Activated naive CD8-positive, alpha-beta T cell treated with anti-CD3 and anti-CD28 coated beads, Interleukin-2, amount 10 ng/mL, durations not matched to agents 7 days and 5 days (primary cell): Measurements from ENCODE around the gene POLR1E. TPM values are rescaled to one million over a fixed set of nuclear protein-coding genes. Genes with fewer than 3 reads are reported as not detected.

ENCODE experiments used
- ATAC-seq: fragments of 150-1000 bp; cut with Tn5 transposase; one replicate; pipeline ENCODE4 v1.10.0; 2021; ENCODE audit warnings: low read depth, moderate library complexity
- POLR2A ChIA-PET: fragments of 350-600 bp; sonication (Branson Sonifier 250); formaldehyde crosslinking; loops from one replicate; lab custom pipeline; 2021; ENCODE audit warnings: antibody characterized with exemption; lab: Charles Lee
- DNase-seq: peaks from one replicate; pipeline ENCODE4 v3.0.0; 2021
- H3K27ac Mint-ChIP-seq: one replicate; pipeline ENCODE4 v1.8.0; 2022; ENCODE audit warnings: mild to moderate bottlenecking, mixed read lengths
- H3K27me3 Mint-ChIP-seq: one replicate; pipeline ENCODE4 v1.8.0; 2022; ENCODE audit warnings: mild to moderate bottlenecking, moderate library complexity, mixed read lengths
- H3K36me3 Mint-ChIP-seq: one replicate; pipeline ENCODE4 v1.8.0; 2021; ENCODE audit warnings: mild to moderate bottlenecking, mixed read lengths
- H3K4me1 Mint-ChIP-seq: one replicate; pipeline ENCODE4 v1.8.0; 2021; ENCODE audit warnings: mixed read lengths
- H3K4me3 Mint-ChIP-seq: one replicate; pipeline ENCODE4 v1.8.0; 2022; ENCODE audit warnings: mild to moderate bottlenecking, moderate library complexity, mixed read lengths
- H3K9me3 Mint-ChIP-seq: one replicate; pipeline ENCODE4 v1.8.0; 2021; ENCODE audit warnings: mixed read lengths
- total RNA-seq, 2 experiments: library from RNA; stranded (reverse); gene quantifications; one replicate each; pipeline ENCODE4 v1.2.3, GENCODE V29; 2021

Gene POLR1E
- total RNA-seq, 2 experiments from 2014 or later = 33.0 to 36.5 TPM

GRCh38 chr9:37449862-37450632 is 35.7 kb upstream of the POLR1E start:
- ATAC-seq = no peak
- Mint-ChIP-seq H3K36me3 (peaks cover 11% of the 10 kb centered on the region), H3K4me1 (peaks cover 5% of the 10 kb centered on the region), H3K27me3 (no peaks in the 10 kb centered on the region), H3K4me3 (no peak overlapping the region), H3K27ac (no peak overlapping the region), H3K9me3 (no peaks in the 10 kb centered on the region)
- DNase-seq = no peak
- POLR2A ChIA-PET = interaction anchor here (0.6 kb wide), 1 partner anchor 9 kb away, joined by 3 read pairs; no protein-coding TSS in a partner anchor

- no peaks in the 10 kb centered on the region for H3K27me3 Mint-ChIP-seq
Observed at GRCh38 chr9:37451628-37452027, 34.1 kb upstream of the POLR1E start.

DNA sequence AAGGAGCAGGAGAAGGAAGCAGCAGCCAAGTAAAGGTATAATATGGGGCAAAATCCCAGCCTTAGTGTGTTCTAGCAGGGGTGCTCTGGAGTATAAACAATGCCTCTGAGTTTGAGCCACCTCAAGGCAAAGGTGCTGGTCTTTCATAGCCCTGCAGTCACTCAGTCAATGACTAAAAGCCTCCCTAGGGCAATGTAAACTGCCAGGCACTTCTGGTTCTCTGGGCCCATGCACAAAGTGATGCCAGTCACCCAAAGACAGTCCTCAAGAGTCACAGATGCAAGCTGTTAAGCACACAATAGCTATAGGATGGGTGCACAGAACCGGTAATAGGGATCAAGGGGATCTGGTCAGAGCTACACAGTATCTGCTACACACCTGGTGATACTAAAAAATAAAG is 33.1 kb upstream of the POLR1E start:
- H3K36me3 Mint-ChIP-seq = peaks cover 15% of the 10 kb centered on the region
- POLR2A ChIA-PET = no interaction called here
- ATAC-seq = no peak

More at GRCh38 chr9:37451628-37452027, 34.1 kb upstream of the POLR1E start:
- ATAC-seq (no peak), DNase-seq (no peak)
- Mint-ChIP-seq H3K4me1 (peaks cover 12% of the 10 kb centered on the region), H3K4me3 (no peak overlapping the region), H3K36me3 (peaks cover 13% of the 10 kb centered on the region), H3K27ac (no peak overlapping the region), H3K9me3 (no peaks in the 10 kb centered on the region)
- POLR2A ChIA-PET = no interaction called here

DNA sequence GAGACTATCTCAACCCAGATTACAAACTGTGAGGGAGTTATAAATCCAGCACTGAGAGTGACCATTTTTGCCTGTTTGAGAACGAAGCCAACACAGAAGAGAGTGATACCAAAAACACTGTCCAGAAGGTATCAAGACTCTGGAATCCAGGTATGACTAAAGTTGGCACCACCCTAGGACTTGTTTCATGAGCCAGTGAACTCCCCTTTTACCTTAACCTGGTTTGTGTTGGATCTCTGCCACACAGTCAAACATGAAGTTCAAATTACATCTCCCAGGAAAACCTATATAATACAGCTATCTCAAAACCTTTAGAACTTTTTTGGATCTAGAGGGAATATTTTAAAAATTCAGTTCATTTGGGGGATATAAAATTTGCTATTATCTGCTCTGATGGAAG is 31.9 kb upstream of the POLR1E start:
- H3K36me3 Mint-ChIP-seq = peaks cover 16% of the 10 kb centered on the region
- no peak for ATAC-seq
- H3K4me3 Mint-ChIP-seq = no peak overlapping the region
- H3K27me3 Mint-ChIP-seq = no peaks in the 10 kb centered on the region
- DNase-seq = no peak
- no peaks in the 10 kb centered on the region for H3K9me3 Mint-ChIP-seq
- peaks cover 16% of the 10 kb centered on the region for H3K4me1 Mint-ChIP-seq
- H3K27ac Mint-ChIP-seq = no peak overlapping the region
- POLR2A ChIA-PET = no interaction called here

More for the DNA sequence above, 33.1 kb upstream of the POLR1E start:
- Mint-ChIP-seq H3K27me3 (no peaks in the 10 kb centered on the region), H3K9me3 (no peaks in the 10 kb centered on the region), H3K4me1 (peaks cover 18% of the 10 kb centered on the region), H3K4me3 (no peak overlapping the region), H3K27ac (no peak overlapping the region)
- DNase-seq = no peak

DNA sequence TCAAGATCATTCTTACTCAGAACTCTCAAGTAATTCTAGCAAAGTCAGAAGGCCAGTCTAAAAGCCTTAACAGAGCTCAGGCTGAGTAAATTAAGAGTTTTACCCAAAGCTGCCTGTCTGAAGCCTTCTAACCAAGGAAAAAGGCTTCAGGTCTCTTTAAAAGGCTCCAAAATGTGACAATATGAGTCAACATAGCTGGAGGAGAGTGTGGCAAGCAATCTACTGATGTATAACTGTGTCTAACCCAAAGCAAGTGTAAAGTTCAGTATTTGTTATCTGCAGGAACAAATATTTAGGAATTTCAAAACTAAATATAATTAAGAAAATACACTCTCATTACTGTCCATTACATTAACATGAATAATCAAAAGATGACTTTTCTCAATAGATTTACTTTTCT is 31.5 kb upstream of the POLR1E start:
- peaks cover 16% of the 10 kb centered on the region for H3K36me3 Mint-ChIP-seq
- peaks cover 16% of the 10 kb centered on the region for H3K4me1 Mint-ChIP-seq
- no peak overlapping the region for H3K27ac Mint-ChIP-seq
- ATAC-seq (no peak), DNase-seq (no peak)
- POLR2A ChIA-PET = no interaction called here
- H3K27me3 Mint-ChIP-seq = no peaks in the 10 kb centered on the region
- H3K9me3 Mint-ChIP-seq = no peaks in the 10 kb centered on the region
- H3K4me3 Mint-ChIP-seq = no peak overlapping the region

DNA sequence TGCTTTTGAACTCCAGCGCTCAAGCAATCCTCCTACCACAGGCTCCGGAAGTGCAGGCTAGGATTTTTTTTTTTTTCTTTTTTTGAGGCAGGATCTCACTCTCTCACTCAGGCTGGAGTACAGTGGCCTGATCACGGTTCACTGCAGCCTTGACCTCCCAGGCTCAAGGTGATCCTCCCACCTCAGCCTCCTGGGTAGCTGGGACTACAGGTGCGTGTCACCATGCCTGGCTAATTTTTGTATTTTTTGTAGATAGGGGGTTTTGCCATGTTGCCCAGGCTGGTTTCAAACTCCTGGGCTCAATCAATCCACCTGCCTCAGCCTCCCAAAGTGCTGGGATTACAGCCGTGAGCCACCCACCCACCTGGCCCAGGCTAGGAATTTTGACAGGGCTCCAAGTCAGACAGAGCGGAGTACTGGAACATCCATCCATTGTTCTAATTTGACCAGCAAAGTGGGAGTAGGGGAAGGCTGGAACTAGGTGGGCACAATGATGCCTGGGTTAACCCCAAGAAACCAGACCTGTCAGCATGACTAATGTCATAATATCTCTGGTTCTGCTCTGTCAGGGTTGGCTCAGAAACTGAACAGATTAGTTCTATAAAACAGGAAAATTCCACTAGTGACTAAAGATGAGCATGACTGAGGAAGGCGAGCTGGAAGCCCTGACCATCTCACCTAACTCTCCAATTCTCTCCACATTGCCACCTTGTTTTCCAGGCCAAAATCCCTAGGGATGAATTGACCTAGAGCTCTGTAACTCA is 29.7 kb upstream of the POLR1E start:
- Mint-ChIP-seq H3K4me1 (peaks cover 16% of the 10 kb centered on the region), H3K27ac (no peak overlapping the region), H3K9me3 (no peaks in the 10 kb centered on the region), H3K4me3 (no peak overlapping the region), H3K36me3 (peaks cover 10% of the 10 kb centered on the region), H3K27me3 (no peaks in the 10 kb centered on the region)
- no peak for ATAC-seq
- DNase-seq = no peak
- POLR2A ChIA-PET = interaction anchor here (1.3 kb wide), 1 partner anchor 20 kb away, joined by 3 read pairs; no protein-coding TSS in a partner anchor

- no peak for ATAC-seq
- no peak overlapping the region for H3K27ac Mint-ChIP-seq
Observed at GRCh38 chr9:37456817-37457216, 28.9 kb upstream of the POLR1E start.

DNA sequence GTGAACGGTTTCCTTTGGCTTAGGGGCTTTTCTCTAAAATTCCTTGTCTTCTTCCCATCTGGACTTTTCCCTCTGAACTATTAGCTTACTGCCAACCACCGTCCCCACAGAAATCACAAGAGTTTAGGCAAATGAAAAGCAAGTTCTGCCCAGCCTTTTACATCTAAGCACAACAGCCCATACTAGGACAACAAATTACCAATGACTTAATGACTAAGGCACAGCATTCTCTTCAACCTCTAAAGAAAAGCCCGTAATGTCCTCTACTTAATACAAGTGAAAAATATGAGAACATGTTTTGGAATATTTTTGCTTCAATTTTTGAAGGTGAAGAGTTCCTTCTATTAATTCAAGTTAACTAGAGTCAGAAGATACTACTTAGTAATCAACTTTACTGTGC is 21.7 kb upstream of the POLR1E start:
- POLR2A ChIA-PET = interaction anchor here (2.0 to 3.8 kb wide), 2 partner anchors 22 to 42 kb away, joined by 12 to 44 read pairs; partner anchors contain the start of genes GRHPR and POLR1E
- Mint-ChIP-seq H3K4me3 (peak overlapping the region; percentile 96), H3K9me3 (no peaks in the 10 kb centered on the region), H3K4me1 (peaks cover 25% of the 10 kb centered on the region), H3K27me3 (no peaks in the 10 kb centered on the region), H3K36me3 (peaks cover 5% of the 10 kb centered on the region), H3K27ac (peak overlapping the region; percentile 95)
- ATAC-seq (no peak), DNase-seq (no peak)

More at GRCh38 chr9:37456817-37457216, 28.9 kb upstream of the POLR1E start:
- Mint-ChIP-seq H3K4me1 (peaks cover 13% of the 10 kb centered on the region), H3K36me3 (peaks cover 8% of the 10 kb centered on the region), H3K9me3 (no peaks in the 10 kb centered on the region), H3K4me3 (no peak overlapping the region), H3K27me3 (no peaks in the 10 kb centered on the region)
- POLR2A ChIA-PET = no interaction called here
- no peak for DNase-seq

DNA sequence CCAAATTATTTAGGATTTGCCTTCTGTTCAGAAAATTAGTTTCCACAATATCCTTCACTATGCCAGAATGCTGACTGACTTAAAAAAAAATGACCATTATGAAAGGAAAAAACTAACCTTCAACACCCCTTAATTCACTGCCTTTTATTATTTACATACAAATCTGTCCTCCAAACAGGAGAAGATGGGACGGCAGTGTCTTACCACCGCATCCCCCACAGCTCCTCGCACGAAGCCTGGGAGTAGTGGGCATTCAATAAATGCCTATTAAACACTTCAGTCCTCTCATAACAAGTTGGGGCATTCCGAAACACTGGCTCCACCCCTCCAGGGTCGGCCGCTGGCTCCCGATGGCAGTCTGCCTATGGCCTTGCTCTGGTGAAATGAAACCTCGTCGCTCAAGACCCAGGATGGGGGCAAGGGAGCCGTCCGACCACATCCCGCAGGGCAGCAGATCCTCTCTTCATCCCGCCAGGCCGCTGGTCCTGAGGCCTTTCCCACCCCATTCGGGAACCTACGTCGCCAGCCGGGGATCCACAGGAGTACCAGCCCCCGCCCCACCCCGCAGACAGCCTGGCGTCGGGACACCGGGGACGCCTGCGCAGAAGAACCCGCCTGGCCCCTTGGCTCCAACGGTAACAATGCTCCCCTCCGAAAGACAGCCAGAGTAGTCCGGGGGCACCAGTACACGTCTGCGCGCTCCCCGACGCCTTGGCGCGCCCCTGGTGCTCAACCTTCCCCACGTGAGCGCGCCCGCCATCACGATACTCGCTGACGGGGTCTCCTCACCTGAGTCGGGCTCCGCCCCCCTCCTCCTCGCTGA is 21.1 kb upstream of the POLR1E start:
- ATAC-seq (peak; percentile 43), DNase-seq (peak; percentile 89)
- Mint-ChIP-seq H3K27ac (peak overlapping the region; percentile 95), H3K9me3 (no peaks in the 10 kb centered on the region), H3K27me3 (no peaks in the 10 kb centered on the region), H3K36me3 (peaks cover 5% of the 10 kb centered on the region), H3K4me1 (peaks cover 25% of the 10 kb centered on the region), H3K4me3 (peak overlapping the region; percentile 96)
- POLR2A ChIA-PET = interaction anchor here (1.8 to 3.8 kb wide), 4 partner anchors 22 to 345 kb away, joined by 5 to 44 read pairs (median 11); partner anchors contain the start of genes GRHPR, POLR1E, TOMM5 and ZCCHC7

DNA sequence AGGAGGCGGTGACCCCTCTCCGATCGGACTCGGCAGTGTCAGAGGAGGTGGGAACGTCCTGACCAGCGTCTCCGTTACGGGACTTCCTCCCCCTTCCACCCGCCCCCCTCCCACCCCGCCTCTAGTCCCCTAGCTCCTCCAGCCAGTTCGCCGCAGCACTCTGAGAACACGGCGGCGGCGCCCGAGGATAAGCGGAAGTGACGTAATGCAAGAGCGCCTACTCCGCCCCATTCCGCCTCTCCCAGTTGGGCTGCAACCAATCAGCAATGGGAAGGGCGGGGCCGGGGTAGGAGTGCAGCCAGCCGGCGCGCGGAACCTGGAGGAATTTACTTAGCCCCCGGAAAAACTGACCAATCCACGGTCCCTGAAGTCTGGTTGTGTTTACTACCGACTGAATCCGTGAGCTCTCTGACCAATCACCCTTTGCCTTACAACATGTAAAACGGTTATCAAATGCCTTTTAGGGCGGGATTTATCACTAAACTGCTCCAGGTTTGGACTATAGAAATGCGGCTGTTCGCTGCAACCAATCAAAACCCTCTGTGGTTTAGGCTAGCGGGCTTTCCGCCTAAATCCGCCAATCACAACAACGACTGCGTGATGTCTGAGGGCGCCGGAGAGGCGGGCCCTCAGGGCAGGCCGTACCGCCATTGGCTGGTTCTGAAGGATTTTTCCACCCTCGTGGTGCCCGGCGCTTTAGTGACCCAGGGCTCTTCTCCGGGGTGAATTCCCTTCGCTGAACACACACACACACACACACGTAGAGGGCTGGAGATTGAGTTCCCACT is 20.3 kb upstream of the POLR1E start, which contains the start of gene ZBTB5:
ZBTB5 (minus strand) TSS at position 202 of the 788 bp plus-strand sequence. CDS start 22,899 bp downstream, outside the sequence.
- H3K27me3 Mint-ChIP-seq = no peaks in the 10 kb centered on the region
- peak within 1 kb of the TSS; percentile 95 for H3K27ac Mint-ChIP-seq
- no peaks in the 10 kb centered on the region for H3K9me3 Mint-ChIP-seq
- peaks cover 5% of the 10 kb centered on the region for H3K36me3 Mint-ChIP-seq
- H3K4me1 Mint-ChIP-seq = peaks cover 25% of the 10 kb centered on the region
- ATAC-seq (peak; percentile 80), DNase-seq (peak; percentile 95)
- POLR2A ChIA-PET = interaction anchor here (0.6 to 3.8 kb wide), 6 partner anchors 15 to 438 kb away, joined by 4 to 44 read pairs (median 8); partner anchors contain the start of genes GRHPR, POLR1E, TOMM5 and ZCCHC7
- H3K4me3 Mint-ChIP-seq = peak within 1 kb of the TSS; percentile 96

GRCh38 chr9:37466037-37466709 is 19.6 kb upstream of the POLR1E start:
- Mint-ChIP-seq H3K4me3 (peak overlapping the region; percentile 96), H3K27ac (peak overlapping the region; percentile 95), H3K36me3 (peaks cover 5% of the 10 kb centered on the region), H3K27me3 (no peaks in the 10 kb centered on the region), H3K9me3 (no peaks in the 10 kb centered on the region), H3K4me1 (peaks cover 25% of the 10 kb centered on the region)
- peak; percentile 60 for DNase-seq
- POLR2A ChIA-PET = interaction anchor here (0.6 to 3.8 kb wide), 7 partner anchors 15 to 437 kb away, joined by 4 to 44 read pairs (median 5); partner anchors contain the start of genes GRHPR, POLR1E, TOMM5 and ZCCHC7
- ATAC-seq = peak; percentile 4
